Fibroblast of lung (primary cell): ENCODE data around the gene GRB10. TPM values are rescaled to one million over a fixed set of nuclear protein-coding genes. Genes with fewer than 3 reads are reported as not detected.

Source experiments
- DNase-seq, 2 donors: peaks; one replicate each; pipeline versions ENCODE4 v3.0.0 to v3.0.0-alpha.2; 2010; ENCODE audit warnings: low read depth in 2 of 2
- H2AFZ ChIP-seq: 2 replicates; pipeline ENCODE4 v1.5.1; 2012; ENCODE audit warnings: low read length, control low read depth, inconsistent platforms
- H3K27ac ChIP-seq: 2 replicates; pipeline ENCODE4 v1.5.1; 2011; ENCODE audit warnings: low read length, control low read depth; ENCODE audit not compliant: insufficient read depth
- H3K27me3 ChIP-seq: 2 replicates; pipeline ENCODE4 v1.5.1; 2011; ENCODE audit warnings: mild to moderate bottlenecking, low read length; ENCODE audit not compliant: control insufficient read depth, insufficient read depth
- H3K36me3 ChIP-seq: 2 replicates; pipeline ENCODE4 v1.5.1; 2011; ENCODE audit warnings: low read length; ENCODE audit not compliant: control insufficient read depth, insufficient read depth
- H3K4me1 ChIP-seq: 2 replicates; pipeline ENCODE4 v1.5.1; 2011; ENCODE audit warnings: low read length; ENCODE audit not compliant: control insufficient read depth, insufficient read depth; ENCODE audit errors: extremely low read depth
- H3K4me2 ChIP-seq: 2 replicates; pipeline ENCODE4 v1.5.1; 2011; ENCODE audit warnings: low read length, control low read depth; ENCODE audit not compliant: insufficient read depth; ENCODE audit errors: extremely low read depth
- H3K4me3 ChIP-seq, 4 experiments: fragments of 200-600 bp in 1 of 4; sonication (generic) in 1 of 4; replicated peaks in 1 of 4; 2 replicates each; pipeline ENCODE4 v1.5.1; 2011 to 2016; ENCODE audit warnings: low read length in 4 of 4, low read depth in 3 of 4, mild to moderate bottlenecking in 3 of 4, control low read depth in 2 of 4, inconsistent platforms in 1 of 4, mixed read lengths in 1 of 4; ENCODE audit not compliant: insufficient read depth in 1 of 4; ENCODE audit errors: control extremely low read depth in 1 of 4
- H3K79me2 ChIP-seq: 2 replicates; pipeline ENCODE4 v1.5.1; 2012; ENCODE audit warnings: mild to moderate bottlenecking, low read length, inconsistent platforms; ENCODE audit not compliant: control insufficient read depth, insufficient read depth
- H3K9ac ChIP-seq: 2 replicates; pipeline ENCODE4 v1.5.1; 2011; ENCODE audit warnings: mild to moderate bottlenecking, low read length, control low read depth; ENCODE audit not compliant: insufficient read depth
- H3K9me3 ChIP-seq: 2 replicates; pipeline ENCODE4 v1.5.1; 2012; ENCODE audit warnings: low read depth, low read length; ENCODE audit not compliant: control insufficient read depth, insufficient read depth
- H4K20me1 ChIP-seq: 2 replicates; pipeline ENCODE4 v1.5.1; 2011; ENCODE audit warnings: low read length; ENCODE audit not compliant: control insufficient read depth, insufficient read depth; ENCODE audit errors: extremely low read depth
- CTCF ChIP-seq, 2 donors: IDR thresholded peaks in 1 of 2; conservative IDR thresholded peaks in 1 of 2; 1 replicate in 1 of 2; 2 replicates in 1 of 2; pipeline ENCODE4 v1.5.1; 2011 to 2012; ENCODE audit warnings: low read length in 2 of 2, control low read depth in 1 of 2, inconsistent platforms in 1 of 2, low read depth in 1 of 2, mild to moderate bottlenecking in 1 of 2
- EZH2 ChIP-seq: IDR thresholded peaks from 2 replicates; pipeline ENCODE4 v1.5.1; 2012; ENCODE audit warnings: low read length, control low read depth, mild to moderate bottlenecking; ENCODE audit errors: missing control alignments
- polyA plus RNA-seq, 2 donors: library from polyadenylated mRNA; depleted of rRNA in 1 of 2; stranded (reverse) in 1 of 2; unstranded in 1 of 2; fragments of >200 nt; gene quantifications; 2 replicates each; pipeline ENCODE4 v1.2.1, GENCODE V29; 2011 to 2012; ENCODE audit warnings: missing spikeins in 1 of 2
- total RNA-seq: library from RNA; depleted of rRNA; stranded (reverse); fragments of >200 nt; gene quantifications from 2 replicates; pipeline ENCODE4 v1.2.1, GENCODE V29; 2014

The GRB10 gene
- total and polyA plus RNA-seq, 2 donors (not counting 1 experiment from before 2014, with no cell fraction given): 11.1 to 64.1 TPM

- Histone ChIP-seq H3K4me2 (no peak overlapping the region), H3K4me3 (no peak overlapping the region), H3K9ac (no peak overlapping the region), H3K36me3 (no peaks in the 10 kb centered on the region), H3K79me2 (no peaks in the 10 kb centered on the region), H3K9me3 (no peaks in the 10 kb centered on the region), H3K27ac (no peak overlapping the region), H3K27me3 (no peaks in the 10 kb centered on the region), H2AFZ (no peak overlapping the region), H4K20me1 (no peaks in the 10 kb centered on the region), H3K4me1 (no peaks in the 10 kb centered on the region)
- no peak for DNase-seq
- TF ChIP-seq EZH2: no peak
- no peak for TF ChIP-seq CTCF (conservative IDR thresholded peaks at IDR 0.05 in 1 of 2, IDR thresholded peaks at IDR 0.05 in 1 of 2; ENCODE audit: low read depth in 1 of 2, low read length in 2 of 2)
Measured at GRCh38 chr7:50703654-50704053, 79.0 kb downstream of the GRB10 start.

GRCh38 chr7:50699143-50699542 lies 83.6 kb downstream of the GRB10 start:
- Histone ChIP-seq H3K4me2 (no peak overlapping the region), H4K20me1 (no peaks in the 10 kb centered on the region), H3K9ac (no peak overlapping the region), H3K27me3 (no peaks in the 10 kb centered on the region), H3K36me3 (no peaks in the 10 kb centered on the region), H3K79me2 (no peaks in the 10 kb centered on the region), H3K27ac (no peak overlapping the region), H3K9me3 (no peaks in the 10 kb centered on the region), H2AFZ (no peak overlapping the region), H3K4me3 (no peak overlapping the region), H3K4me1 (no peaks in the 10 kb centered on the region)
- no peak for DNase-seq
- no peak for TF ChIP-seq CTCF (conservative IDR thresholded peaks at IDR 0.05 in 1 of 2, IDR thresholded peaks at IDR 0.05 in 1 of 2; ENCODE audit: low read depth in 1 of 2, low read length in 2 of 2)
- TF ChIP-seq EZH2: no peak

GRCh38 chr7:50697748-50698147 lies 84.9 kb downstream of the GRB10 start:
- no peaks in the 10 kb centered on the region for H3K27me3 ChIP-seq
- peak overlapping the region; percentile 17 for H3K4me2 ChIP-seq
- no peak overlapping the region for H3K4me3 ChIP-seq
- TF ChIP-seq CTCF (conservative IDR thresholded peaks at IDR 0.05 in 1 of 2, IDR thresholded peaks at IDR 0.05 in 1 of 2; ENCODE audit: low read depth in 1 of 2, low read length in 2 of 2): no peak
- no peak for TF ChIP-seq EZH2
- H4K20me1 ChIP-seq: no peaks in the 10 kb centered on the region
- H3K36me3 ChIP-seq: no peaks in the 10 kb centered on the region
- H3K79me2 ChIP-seq: no peaks in the 10 kb centered on the region
- H3K4me1 ChIP-seq: no peaks in the 10 kb centered on the region
- no peaks in the 10 kb centered on the region for H3K9me3 ChIP-seq
- DNase-seq: peak in 1 of 2 donors; percentile 37
- no peak overlapping the region for H3K27ac ChIP-seq
- H2AFZ ChIP-seq: no peak overlapping the region
- H3K9ac ChIP-seq: no peak overlapping the region
